Activated CD4-positive, CD25-positive, alpha-beta regulatory T cell treated with anti-CD3 and anti-CD28 coated beads, Interleukin-2, amount 50 U/mL, for 72 hours (primary cell): ENCODE measurements around the gene TSHZ1.

Source experiments
- DNase-seq: peaks from one replicate; pipeline ENCODE4 v3.0.0; 2021

The TSHZ1 gene

DNA sequence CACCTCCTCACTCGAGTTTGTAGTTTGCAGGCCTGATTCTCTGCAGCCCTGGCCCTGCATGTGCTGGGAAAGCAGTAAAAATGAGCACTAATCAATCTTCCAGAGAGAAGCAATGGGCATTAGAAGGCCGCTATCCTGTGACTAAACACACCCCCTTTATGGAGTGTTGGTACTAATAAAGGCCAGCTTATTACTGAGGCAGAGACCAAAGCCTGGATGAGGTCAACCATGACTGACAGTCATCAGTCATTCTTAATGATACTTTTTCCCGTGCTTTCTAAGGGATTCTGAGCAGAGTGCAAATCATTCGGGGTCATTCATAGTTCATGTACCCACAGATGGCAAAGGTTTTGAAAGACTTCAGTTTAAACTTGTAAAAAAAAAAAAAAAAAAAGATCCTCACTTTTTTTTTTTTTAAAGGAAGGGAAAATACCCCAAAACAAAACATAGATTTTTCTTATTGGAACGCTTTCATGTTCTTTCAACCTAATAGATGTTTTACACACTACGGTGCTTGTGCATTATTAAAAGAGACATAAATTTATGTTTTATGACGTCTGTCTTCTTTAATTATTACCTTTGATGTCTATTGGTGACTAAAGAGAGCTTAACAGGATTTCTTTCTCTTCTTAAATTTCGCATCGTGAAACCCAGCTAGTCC lies 13.2 kb downstream of the TSHZ1 start:
- no peak for DNase-seq

DNA sequence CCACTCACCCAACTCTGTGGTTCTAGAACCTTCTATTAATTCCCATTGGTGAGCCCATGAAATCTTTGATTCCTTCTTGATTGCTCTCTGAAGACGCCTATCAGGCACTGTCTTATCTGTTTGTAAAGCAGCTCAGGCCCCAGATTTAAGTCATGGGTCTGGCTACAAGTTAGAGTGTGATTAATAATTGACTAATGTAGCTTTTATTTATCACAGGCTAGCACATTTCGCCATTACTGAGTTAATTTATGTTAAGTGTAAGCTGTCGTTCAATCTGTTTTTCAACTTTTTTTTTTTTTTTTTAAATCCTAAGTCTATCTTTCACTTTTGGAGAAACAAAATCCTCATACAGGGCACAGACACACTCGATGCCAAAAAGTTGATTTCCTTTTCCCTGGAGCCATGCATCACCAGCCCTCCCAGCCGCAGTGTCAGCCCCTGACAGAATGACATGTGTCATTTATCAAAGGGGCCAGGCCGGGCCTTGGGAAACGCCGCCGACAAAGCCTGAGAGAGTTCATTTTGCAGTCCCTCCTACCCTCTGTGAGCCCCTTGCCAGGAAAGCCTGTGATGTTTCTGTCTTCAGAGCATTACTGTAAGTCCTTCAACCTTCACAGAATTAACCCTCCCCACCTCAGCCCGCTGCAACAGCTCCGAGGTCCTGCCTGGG lies 15.8 kb downstream of the TSHZ1 start:
- DNase-seq: no peak

DNA sequence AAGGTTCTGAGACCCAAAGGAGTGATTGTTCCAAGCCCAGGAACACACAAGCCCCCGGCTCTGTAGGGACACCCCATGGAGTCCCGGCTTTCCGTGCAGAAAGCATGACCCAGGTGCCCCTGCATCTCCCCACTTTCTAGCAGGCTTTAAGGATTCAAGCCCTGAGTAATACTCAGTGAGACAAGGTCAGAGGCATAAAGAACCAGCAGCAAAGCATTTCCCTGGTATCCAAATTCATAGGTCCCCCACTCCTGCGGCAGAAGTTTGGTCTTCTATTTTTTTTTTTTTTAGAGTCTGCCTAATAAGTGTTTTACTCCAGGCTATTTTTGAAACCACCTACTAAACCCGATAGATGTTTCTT lies 16.3 kb downstream of the TSHZ1 start:
- no peak for DNase-seq

DNA sequence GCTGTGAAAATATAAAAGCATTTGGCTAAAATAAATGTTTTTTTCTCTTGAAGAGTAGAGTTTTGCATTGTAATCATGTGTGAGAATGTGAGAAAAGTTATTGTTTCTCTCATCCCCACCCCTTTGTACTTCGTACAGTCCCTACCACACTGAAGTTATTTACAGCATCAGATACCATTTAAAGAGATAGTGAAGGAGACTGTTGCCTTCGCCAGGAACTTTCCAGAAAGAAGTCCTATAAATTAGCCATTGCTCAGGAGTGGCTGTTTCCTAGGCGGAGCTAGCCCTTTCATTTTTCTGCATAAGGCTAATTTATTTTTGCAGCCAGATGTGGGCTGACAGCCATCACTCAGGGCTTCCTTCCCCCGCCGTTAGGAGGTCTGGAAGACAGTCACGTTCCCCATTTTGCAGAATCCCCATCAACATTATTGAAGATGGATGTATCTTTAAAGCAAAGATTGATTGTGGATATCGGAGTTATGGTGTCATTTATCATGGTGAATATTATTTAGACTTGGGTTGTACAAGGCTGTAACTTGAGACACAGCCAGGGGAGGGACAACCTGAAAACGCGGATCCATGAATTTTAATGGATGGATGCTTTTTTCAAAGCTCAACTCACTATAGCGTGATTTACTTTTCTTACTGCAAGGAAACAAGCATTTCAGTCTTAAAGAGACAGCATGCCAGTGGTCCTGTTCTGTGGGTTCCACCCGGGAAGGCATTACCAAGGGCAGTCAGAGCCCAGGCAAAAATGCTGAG lies 17.1 kb downstream of the TSHZ1 start:
- DNase-seq: no peak

DNA sequence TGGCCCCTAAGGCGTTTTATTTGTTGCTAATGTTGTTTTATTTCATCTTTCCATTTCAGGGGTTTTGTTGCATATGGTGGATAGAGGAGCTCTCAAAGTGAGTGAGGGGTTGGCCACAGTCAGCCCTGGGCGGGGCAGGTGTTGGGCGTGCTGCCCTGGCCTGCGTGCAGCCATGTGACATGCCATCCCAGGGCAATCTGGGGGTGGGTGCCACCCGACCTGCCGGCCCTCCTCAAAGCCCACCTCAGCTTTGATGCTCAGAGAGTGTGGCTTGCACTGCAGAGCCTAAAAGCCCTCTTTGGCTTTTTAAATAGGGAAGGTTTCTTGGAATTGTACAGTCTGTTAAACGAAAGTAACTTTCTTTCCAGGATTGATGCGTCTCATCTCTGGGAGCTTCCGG lies 18.4 kb downstream of the TSHZ1 start:
- no peak for DNase-seq

DNA sequence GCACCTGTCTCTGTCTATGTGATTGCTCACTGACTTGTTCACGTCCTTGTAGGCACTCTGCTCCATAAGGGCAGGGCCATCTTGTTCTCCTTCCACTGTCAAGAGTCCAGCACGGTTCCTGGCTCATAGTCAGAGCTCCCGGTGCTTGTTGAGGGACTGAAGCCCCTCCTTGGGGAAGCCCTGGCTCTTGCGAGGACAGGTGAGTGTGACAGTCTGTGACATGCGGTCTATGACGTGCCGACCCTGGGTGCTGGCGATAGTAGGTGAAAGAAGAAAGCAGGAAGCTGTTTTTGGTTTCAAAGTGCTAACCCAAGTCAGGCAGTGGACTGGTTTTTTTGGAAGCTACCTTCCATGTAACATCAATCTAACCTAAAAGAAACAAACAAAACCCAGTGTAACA lies 18.8 kb downstream of the TSHZ1 start:
- no peak for DNase-seq

DNA sequence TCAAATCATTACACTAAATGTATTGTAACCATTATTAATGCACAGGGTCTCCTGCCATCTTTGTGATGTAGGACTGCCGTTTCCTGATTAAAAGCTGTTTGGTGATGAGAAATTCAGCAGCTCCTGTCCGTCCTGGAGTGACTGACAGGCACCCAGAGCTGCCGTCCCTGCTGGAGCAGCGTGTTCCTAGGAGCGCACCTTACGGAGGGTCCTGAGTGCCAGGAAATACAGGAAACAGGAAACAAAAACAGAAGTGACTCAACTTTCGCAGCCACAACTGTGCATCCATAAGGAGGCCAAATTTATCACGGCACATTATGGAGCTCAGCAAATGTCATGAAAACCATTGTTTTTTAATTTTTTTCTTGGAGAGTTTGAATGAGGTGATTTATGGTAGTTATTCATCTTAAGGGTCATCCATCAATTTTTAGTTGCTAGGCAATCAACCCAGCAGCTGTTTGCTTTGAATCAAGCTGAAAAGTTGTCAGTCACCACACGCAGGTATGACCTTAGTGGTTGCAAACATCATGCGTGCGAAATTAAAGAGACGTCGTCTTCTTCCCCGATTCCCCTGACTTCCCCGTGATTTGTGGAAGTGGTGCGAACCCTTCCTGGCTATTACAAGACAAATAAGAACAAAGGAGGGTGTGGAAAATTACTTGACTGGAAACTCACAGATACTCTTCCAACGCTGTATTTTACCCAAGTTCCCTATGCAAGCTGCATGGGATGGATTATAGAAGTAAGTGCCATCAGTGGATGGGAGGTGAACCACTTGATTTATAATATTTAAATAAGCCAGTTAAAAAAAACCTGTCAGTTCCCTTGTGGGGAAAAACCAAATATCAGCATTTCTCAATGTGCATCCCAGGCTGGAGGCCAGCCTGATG lies 19.8 kb downstream of the TSHZ1 start:
- no peak for DNase-seq

DNA sequence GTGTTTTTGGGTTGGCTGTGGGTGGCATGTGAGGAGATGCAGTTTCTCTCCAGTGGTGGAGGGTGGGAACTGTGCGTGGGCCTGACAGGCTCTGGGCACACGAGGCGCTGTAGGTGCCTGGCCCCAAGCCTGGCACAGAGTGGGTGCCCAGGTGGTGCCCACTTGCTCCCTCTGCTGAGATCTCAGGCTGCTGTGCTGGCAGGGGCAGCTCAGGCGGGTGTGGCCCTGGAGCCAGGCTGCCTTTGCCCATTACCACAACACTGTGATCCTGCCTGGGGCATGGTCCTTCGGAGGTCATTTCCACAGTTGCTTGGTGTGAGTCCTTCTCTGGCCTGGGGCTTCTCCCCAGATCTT lies 20.4 kb downstream of the TSHZ1 start:
- DNase-seq: no peak

DNA sequence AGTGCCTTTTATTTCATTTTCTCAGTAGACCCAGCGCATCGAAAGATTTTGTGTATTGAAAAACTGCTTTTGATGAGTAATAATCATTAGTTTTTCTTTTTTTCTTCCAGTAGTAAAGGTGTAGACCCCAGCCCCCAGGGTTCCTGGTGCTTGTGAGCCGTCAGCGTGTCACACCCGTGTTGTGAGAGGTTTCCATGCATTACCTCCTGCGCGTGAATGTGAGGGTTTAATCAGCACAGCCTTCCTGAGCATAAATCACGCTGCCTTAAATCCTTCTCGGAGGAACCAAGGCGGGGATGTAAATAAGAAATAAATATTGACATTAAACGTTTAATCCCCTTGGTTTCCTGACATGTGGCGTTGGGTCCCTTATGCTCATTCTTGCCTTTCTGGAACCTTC lies 24.3 kb downstream of the TSHZ1 start:
- no peak for DNase-seq

DNA sequence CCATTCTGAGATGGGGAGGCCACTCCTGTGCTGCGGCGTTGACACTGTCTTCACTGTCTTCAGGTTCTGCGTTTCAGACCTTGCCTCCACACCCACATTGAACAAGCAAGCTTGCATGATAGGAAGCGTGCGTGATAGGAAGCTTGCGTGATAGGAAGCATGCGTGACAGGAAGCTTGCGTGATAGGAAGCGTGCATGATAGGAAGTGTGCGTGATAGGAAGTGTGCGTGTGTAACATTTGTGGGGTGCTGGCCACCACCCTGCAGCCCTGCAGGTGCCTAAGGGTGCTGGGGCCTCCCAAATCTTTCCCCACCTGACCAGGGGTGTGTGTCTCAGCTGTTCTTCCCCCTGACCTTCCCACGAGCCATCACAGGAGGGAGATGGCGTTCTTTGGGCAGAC lies 25.3 kb downstream of the TSHZ1 start:
- DNase-seq: no peak

DNA sequence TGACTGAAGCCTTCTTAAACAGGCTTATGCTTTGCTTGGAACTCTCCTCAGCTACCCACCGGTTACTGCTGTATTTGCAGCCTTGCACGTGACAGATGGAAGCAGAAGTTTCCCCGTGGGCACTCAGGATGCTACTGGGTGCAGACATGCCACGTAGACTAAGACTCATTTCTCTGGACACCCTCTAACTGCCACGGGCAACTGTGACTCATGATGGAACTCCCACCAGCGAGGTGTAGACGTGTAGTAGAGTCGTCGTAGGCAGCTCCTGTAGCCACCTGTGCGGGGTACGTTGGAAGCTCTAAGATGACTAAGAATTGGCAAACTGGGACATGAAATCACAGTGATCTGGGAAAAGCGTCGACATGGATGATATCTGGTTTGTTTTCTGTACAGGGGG lies 27.5 kb downstream of the TSHZ1 start:
- DNase-seq: no peak

DNA sequence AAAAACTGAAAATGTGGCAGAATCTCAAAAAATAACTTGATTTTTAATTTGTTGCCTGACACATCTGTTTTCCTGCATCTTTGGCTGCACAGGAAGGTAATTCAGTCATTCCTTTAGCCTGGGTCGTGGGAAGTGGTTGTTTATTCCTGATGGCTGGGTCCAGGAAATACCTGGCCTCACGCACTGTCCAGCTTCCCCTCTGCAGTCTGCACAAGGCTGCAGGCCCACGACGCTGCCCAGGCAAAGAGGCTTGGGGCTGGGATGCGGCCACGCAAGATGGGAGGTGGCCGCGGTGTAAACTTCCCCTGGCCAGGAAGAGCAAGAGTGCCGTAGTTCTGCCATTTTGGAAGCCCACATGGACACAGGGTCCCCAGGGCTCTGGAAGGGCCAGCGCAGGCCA lies 28.2 kb downstream of the TSHZ1 start:
- no peak for DNase-seq

DNA sequence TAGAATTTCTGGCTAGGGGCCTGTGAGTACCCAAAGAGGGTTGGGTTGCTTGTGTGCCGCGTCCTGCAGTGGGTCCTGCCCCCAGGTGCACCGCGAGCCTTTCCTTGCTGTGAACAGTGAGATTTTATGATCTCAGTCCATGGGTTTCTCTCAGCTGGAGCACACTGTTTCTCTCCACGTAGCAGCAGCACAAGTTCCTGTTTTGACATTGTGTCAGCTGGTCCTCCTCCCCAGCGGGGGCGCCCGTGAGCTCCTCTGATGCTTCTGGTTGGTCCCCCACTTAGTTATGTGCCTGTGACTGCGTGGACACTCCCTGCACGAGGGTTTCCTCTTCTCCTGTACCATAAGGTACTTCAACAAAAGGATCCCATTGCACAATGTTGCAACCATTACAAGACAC lies 29.8 kb downstream of the TSHZ1 start:
- no peak for DNase-seq

DNA sequence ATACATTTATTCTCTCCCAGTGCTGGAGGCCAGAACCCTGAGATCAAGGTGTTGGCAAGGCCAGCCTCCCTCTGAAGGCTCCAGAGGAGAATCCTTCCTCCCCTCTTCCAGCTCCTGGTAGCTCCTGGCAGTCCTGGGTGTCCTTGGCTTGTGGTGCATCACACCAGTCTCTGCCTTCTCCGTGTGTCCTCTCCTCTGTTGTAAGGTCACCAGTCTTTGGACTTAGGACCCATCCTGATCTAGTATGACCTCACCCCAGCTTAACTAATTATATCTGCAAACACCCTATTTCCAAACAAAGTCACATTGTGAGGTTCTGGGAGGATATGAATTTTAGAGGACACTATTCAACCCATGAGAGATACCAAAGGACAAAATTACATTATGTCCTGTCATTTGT lies 31.1 kb downstream of the TSHZ1 start:
- DNase-seq: no peak

DNA sequence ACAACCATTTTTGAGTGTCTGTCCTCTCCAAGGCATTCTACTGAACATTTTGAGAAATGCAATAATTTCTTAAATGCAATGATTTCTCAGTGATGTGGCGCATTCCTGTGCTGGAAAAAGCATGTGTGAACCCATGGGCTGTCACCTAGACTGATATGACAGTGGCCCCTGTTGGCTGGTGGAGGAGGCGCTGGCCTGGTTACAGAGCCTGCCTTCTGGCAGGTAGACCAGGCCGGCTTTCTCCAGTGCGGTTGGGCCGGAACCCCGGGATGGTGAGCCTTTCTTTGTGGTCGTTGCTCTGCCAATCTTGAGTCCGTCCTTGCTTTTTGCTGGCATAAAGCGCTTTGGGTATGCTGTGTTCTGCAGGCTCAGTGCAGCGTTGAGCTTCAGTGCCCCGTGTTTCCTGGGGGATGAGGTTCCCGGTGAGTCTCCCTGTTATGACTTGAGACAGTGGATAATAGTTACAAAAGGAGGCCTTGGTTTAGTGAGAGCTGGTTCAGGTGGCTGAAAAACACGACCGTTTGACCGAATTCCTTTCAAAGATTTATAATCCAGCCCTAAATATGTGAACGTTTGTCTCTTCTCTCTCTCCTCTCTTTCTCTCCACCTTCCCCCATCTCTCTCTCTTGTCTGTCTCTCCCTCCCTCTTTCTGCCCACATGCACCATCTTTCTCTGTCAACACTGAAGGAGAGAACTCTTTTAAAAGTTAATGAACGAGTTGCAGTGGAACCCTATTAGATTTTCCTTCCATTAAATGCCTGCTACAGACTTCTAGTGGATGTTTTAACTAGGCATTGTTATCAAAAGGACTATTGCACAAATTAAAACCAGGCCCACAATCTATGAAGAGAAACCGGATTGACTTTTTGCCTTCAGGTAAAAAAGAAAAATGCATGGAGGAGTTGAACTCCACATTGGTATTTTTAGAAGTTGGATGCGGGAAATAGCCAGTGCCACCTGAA lies 34.0 kb downstream of the TSHZ1 start:
- no peak for DNase-seq

DNA sequence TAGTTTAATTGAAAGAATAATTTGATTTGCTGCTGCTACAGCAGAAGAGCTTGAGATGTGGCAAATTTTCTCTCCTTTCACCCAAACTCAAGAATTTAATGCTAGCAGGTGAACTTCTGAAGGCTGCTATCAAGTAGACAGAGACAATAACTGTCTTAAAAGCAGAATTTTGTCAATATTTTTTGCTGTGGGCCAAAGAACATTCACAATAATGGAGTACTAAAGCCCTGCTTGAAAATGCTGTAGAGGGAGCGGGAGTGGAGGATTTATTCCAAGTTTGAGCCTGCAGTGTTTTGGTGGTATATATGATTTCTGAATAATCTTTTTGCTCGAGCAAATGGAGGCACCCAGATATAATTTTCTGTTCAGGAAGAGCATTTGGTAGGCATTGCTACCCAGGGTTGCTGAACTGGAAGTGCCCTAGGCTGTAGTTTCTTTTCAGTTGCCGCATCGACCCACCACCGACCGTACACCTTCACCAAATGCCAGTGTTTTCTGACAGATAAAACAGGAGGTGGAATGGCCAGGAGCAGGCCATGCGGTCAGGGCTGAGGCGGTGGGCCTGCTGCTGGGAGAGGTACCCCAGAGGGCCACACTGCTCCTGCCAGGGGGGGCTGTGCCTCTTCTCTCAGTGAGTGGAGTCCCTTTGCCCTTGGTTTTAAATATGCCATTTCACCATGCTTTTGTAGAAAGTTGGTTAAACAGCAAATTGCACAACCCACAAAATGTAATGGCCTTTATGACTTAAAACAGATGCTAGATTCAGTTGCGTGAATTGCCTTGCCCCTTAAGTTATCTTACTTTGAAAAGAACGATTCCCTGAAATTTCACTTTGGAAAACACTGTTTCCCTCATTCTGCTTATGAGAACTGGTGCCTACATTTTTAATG lies 36.4 kb downstream of the TSHZ1 start:
- no peak for DNase-seq

DNA sequence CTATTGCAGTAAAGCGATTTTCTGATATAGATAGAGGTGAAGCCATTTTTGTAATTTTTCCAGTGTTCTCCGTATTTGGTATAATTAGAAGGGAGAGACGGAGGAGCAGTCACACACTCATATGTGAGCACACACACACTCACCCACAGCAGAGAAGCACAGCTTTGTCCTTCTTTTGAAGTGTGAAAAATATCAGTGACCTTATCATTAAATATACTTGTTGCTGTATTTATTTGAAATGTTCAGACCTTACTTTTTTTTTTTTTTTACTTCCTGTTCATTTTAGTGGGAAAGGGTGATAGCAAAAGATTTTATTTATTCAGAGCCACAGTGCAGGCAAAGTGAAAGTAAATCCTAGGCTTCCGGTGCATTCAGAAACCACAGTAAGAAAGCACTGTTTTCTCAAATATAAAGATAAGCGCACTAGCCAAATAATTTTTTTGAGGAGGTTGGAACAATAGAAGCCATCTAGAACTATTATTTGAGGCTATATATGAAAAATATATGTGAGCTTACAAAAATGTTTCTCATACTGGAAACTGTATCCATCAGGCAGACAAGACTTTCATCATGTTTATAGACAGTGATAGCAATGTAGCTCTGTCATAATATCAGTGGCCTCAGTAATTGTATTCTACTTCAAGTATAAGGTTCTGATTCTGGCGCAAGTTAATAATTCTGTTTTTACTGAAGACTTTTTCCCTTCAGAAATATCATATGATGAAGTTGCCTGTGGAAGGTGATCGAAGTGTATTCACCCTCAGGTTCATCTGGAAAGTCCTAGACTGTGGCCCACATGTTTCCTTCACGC lies 37.2 kb downstream of the TSHZ1 start:
- no peak for DNase-seq

DNA sequence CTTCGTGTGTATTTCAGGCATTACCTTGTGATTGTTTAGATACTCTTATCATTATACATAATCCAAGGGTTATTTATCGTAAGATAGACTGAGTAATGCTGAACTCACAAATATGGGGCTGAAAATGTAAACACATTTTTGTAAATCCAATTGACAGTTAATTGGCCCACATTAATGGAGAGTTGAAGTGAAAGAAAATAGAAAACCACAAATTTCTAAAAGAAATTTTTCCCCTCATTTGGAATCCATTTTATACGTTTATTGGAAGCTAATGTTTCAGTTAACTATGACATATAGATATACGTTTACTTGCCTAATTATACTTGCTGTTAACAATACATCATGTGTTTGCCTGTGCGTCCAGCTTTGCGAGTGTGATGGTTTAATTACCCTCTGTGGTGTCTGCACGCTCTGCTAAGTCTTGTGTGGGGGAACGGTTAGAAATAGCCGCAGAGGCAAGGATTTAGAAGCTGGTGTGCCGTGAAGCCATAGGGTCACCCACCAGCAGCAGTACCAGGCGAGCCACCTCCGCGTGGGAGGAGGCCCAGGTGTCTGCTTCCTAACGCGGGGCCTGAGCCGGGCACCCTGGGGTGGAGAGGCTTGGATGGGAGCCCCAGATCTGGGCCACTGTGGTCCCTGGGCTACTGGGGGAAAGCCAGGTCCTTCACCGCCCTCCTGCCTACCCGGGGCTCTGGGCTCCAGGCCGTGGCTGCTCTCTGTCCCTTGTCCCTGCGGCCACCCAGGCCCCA lies 38.0 kb downstream of the TSHZ1 start:
- DNase-seq: no peak

DNA sequence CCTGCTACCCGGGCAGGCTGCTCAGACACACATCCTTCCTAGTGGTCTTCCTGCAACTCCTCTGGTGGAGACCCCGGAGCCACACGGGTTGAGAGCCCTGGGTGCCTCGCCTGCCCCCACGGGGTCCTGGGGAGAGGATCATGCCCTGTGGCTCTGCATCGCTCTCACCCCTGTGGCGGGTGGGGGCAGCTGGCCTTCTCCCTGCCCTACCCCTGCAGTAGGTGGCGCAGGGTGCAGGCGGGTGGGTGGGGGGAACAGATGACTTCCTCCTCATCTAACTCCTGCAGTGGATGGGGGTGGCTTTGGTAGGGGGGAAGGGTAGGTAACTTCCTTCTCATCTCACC lies 38.5 kb downstream of the TSHZ1 start:
- no peak for DNase-seq
